Natural killer cell (primary cell): ENCODE results near the gene MITF. TPM values are rescaled to one million over a fixed set of nuclear protein-coding genes. Genes with fewer than 3 reads are reported as not detected.

ENCODE experiments used
- ATAC-seq, 3 donors: fragments of 150-1000 bp in 2 of 3; fragments of 200-7000 bp in 1 of 3; cut with Tn5 transposase; 1 replicate in 1 of 3; 2 replicates in 2 of 3; pipeline ENCODE4 v1.10.0; 2021; ENCODE audit warnings: mild to moderate bottlenecking in 2 of 3, moderate library complexity in 2 of 3
- DNase-seq, 2 donors: peaks; one replicate each; pipeline versions ENCODE4 v3.0.0 to v3.0.0-alpha.2; 2013 to 2021; ENCODE audit warnings: mixed read lengths in 1 of 2
- H3K27ac ChIP-seq: one replicate; pipeline ENCODE4 v1.5.1; 2013; ENCODE audit warnings: mild to moderate bottlenecking, low read length
- H3K27me3 ChIP-seq: one replicate; pipeline ENCODE4 v1.6.1; 2013; ENCODE audit warnings: low read length; ENCODE audit not compliant: control insufficient read depth, insufficient read depth
- H3K36me3 ChIP-seq: one replicate; pipeline ENCODE4 v1.6.1; 2013; ENCODE audit warnings: low read length; ENCODE audit not compliant: control insufficient read depth, insufficient read depth
- H3K4me1 ChIP-seq: one replicate; pipeline ENCODE4 v1.6.1; 2013; ENCODE audit warnings: low read length; ENCODE audit not compliant: control insufficient read depth, insufficient read depth
- H3K4me3 ChIP-seq: one replicate; pipeline ENCODE4 v1.5.1; 2013; ENCODE audit warnings: low read length
- H3K9me3 ChIP-seq: one replicate; pipeline ENCODE4 v1.6.1; 2013; ENCODE audit warnings: low read length; ENCODE audit not compliant: control insufficient read depth, insufficient read depth
- H3K27ac Mint-ChIP-seq, 2 donors: one replicate each; pipeline ENCODE4 v1.8.0; 2022; ENCODE audit warnings: mild to moderate bottlenecking in 2 of 2, mixed read lengths in 2 of 2, moderate library complexity in 1 of 2
- H3K27me3 Mint-ChIP-seq, 2 donors: one replicate each; pipeline ENCODE4 v1.8.0; 2022; ENCODE audit warnings: low read depth in 2 of 2, mixed read lengths in 2 of 2
- H3K36me3 Mint-ChIP-seq: one replicate; pipeline ENCODE4 v1.8.0; 2022; ENCODE audit warnings: mixed read lengths
- H3K4me1 Mint-ChIP-seq, 2 donors: one replicate each; pipeline ENCODE4 v1.8.0; 2022; ENCODE audit warnings: mixed read lengths in 2 of 2
- H3K4me3 Mint-ChIP-seq: one replicate; pipeline ENCODE4 v1.8.0; 2022; ENCODE audit warnings: mild to moderate bottlenecking, moderate library complexity, mixed read lengths
- H3K9me3 Mint-ChIP-seq, 2 donors: one replicate each; pipeline ENCODE4 v1.8.0; 2022; ENCODE audit warnings: mixed read lengths in 2 of 2
- WGBS: methylation state at CpG from one replicate; pipeline ENCODE4 v1.1.7; 2013; ENCODE audit warnings: missing lambda C conversion rate; ENCODE audit not compliant: insufficient coverage; 5-methylcytosine and 5-hydroxymethylcytosine counted together
- intact Hi-C: fragments of 100-400 bp; cut with micrococcal nuclease; formaldehyde crosslinking; loops from one replicate; pipeline ENCODE4 v1.14.2; 2022
- total RNA-seq, 4 donors: library from RNA; stranded (reverse); fragments of 120-200 nt in 1 of 4; gene quantifications; one replicate each; pipeline versions ENCODE4 v1.2.3 to v1.2.4, GENCODE V29; 2013 to 2022
- TF ChIP-seq, protein P1 (sequence below): fragments of 200-600 bp; IDR thresholded peaks from one replicate; pipeline ENCODE4 v1.8.0; 2022; ENCODE audit warnings: antibody characterized with exemption

The MITF gene
- total RNA-seq, 3 donors from 2014 or later (not counting 1 experiment from before 2014, with no cell fraction given): 0.23 to 1.5 (median 0.54) TPM

DNA sequence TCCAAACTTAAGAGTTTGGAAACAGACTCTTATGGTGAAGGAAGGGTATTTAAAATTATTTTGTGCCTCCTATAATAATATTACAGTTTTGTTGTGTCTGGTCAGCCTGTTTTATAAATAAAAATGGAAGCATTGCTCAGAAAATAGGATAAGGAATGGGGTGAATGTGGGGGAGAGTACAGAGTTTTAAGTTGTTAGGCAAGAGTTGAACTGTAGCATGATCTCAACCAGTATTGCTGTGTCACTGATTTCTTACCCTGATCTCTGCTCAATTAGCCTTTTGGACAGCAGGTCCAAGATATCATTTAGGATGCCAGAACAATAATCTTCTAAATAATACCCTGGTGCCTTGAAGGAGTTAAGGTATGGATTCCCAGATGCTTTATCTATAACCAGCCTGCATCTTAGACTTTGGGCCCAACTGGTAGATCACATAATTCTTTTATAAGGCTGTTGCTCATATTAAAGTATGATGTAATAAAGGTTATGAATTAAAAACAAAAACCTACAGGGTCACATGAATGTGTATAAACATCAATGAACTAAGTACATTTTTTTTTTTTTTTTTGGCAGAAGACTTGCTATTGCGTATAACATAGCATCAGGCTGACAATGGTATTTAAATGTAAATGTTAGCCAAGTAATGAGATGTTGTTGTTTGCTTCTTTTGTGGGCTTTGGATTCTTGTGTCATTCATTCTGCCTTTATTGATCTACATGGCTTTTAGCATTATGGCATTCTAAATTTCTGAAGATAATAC lies 70.0 kb downstream of the MITF start:
- Histone ChIP-seq H3K27me3 (no peaks in the 10 kb centered on the region), H3K4me1 (no peaks in the 10 kb centered on the region), H3K27ac (no peak overlapping the region), H3K36me3 (no peaks in the 10 kb centered on the region), H3K9me3 (no peaks in the 10 kb centered on the region), H3K4me3 (no peak overlapping the region)
- TF ChIP-seq, protein P1, sequence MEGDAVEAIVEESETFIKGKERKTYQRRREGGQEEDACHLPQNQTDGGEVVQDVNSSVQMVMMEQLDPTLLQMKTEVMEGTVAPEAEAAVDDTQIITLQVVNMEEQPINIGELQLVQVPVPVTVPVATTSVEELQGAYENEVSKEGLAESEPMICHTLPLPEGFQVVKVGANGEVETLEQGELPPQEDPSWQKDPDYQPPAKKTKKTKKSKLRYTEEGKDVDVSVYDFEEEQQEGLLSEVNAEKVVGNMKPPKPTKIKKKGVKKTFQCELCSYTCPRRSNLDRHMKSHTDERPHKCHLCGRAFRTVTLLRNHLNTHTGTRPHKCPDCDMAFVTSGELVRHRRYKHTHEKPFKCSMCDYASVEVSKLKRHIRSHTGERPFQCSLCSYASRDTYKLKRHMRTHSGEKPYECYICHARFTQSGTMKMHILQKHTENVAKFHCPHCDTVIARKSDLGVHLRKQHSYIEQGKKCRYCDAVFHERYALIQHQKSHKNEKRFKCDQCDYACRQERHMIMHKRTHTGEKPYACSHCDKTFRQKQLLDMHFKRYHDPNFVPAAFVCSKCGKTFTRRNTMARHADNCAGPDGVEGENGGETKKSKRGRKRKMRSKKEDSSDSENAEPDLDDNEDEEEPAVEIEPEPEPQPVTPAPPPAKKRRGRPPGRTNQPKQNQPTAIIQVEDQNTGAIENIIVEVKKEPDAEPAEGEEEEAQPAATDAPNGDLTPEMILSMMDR: no peak
- Mint-ChIP-seq H3K4me1 (no peaks in the 10 kb centered on the region), H3K36me3 (no peaks in the 10 kb centered on the region), H3K9me3 (peaks cover 0 to 5% of the 10 kb centered on the region in 2 donors), H3K27ac (no peak overlapping the region), H3K4me3 (no peak overlapping the region), H3K27me3 (no peaks in the 10 kb centered on the region)
- DNase-seq: no peak
- intact Hi-C loops: no loop called here
- no peak for ATAC-seq
- WGBS: no CpG with 5 or more reads among the region's 1 CpG

- Mint-ChIP-seq H3K36me3 (no peaks in the 10 kb centered on the region), H3K27me3 (no peaks in the 10 kb centered on the region), H3K9me3 (peaks cover 0 to 3% of the 10 kb centered on the region in 2 donors), H3K27ac (no peak overlapping the region), H3K4me3 (no peak overlapping the region), H3K4me1 (no peaks in the 10 kb centered on the region)
- no peaks in the 10 kb centered on the region for H3K27me3 ChIP-seq
- 78% methylated on average over 4 of the region's 4 CpGs for WGBS
- no peak for DNase-seq
- H3K9me3 ChIP-seq: no peaks in the 10 kb centered on the region
- ATAC-seq: no peak
- no peaks in the 10 kb centered on the region for H3K36me3 ChIP-seq
- intact Hi-C loops: no loop called here
- H3K4me1 ChIP-seq: no peaks in the 10 kb centered on the region
- TF ChIP-seq, protein P1: no peak
- H3K27ac ChIP-seq: no peak overlapping the region
- no peak overlapping the region for H3K4me3 ChIP-seq
These were observed 72.5 kb downstream of the MITF start for GRCh38 chr3:69811452-69812401.

DNA sequence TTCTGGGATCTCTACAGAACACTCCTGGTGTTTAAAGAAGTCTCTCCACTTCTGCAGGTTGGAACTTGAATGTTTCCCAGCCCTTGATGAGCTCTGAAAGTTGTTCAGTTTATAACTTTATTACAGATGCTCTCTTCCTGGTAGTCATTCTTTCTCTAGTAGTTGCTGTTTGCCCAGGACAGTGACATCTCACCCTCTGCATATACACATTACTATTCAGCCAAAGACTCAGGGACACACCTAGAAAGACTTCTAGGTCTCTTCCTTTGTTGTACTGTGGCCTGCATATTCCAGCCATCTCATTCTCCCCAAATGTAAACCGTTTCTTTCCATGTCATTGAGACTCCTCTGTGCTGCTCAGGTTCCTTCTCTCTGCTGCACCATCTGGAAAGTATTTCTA lies 76.7 kb downstream of the MITF start:
- 70% methylated on average over 1 of the region's 1 CpG for WGBS
- intact Hi-C loops: no loop called here
- ATAC-seq: no peak

More for the DNA sequence above, 76.7 kb downstream of the MITF start:
- Mint-ChIP-seq H3K27ac (no peak overlapping the region), H3K27me3 (no peaks in the 10 kb centered on the region), H3K4me3 (no peak overlapping the region), H3K9me3 (no peaks in the 10 kb centered on the region), H3K36me3 (no peaks in the 10 kb centered on the region), H3K4me1 (no peaks in the 10 kb centered on the region)
- H3K4me3 ChIP-seq: no peak overlapping the region
- DNase-seq: no peak
- H3K27me3 ChIP-seq: no peaks in the 10 kb centered on the region
- no peaks in the 10 kb centered on the region for H3K9me3 ChIP-seq
- no peak overlapping the region for H3K27ac ChIP-seq
- TF ChIP-seq, protein P1: no peak
- H3K4me1 ChIP-seq: no peaks in the 10 kb centered on the region
- no peaks in the 10 kb centered on the region for H3K36me3 ChIP-seq
